PC-9 (cell line): ENCODE data around the gene TEX47. TPM values are rescaled to one million over a fixed set of nuclear protein-coding genes. Genes with fewer than 3 reads are reported as not detected.

ENCODE experiments used
- BruUV-seq: library from RNA; stranded (reverse); fragments of 400-500 nt; replicated peaks from 2 replicates; lab custom pipeline; 2021; lab: Mats Ljungman, UMichigan
- CTCF ChIA-PET: fragments of 300-600 bp; sonication (Branson Sonifier 250); formaldehyde crosslinking; loops from one replicate; lab custom pipeline; 2022; ENCODE audit warnings: antibody characterized with exemption; lab: Charles Lee
- POLR2A ChIA-PET: fragments of 300-600 bp; sonication (Branson Sonifier 250); formaldehyde crosslinking; loops from one replicate; lab custom pipeline; 2022; ENCODE audit warnings: antibody characterized with exemption; ENCODE audit not compliant: unreplicated experiment; lab: Charles Lee
- DNase-seq, 2 experiments: peaks; one replicate each; pipeline versions ENCODE4 v3.0.0 to v3.0.0-alpha.2; 2015 to 2022; ENCODE audit warnings: mixed read lengths in 1 of 2
- H2AFZ ChIP-seq: fragments of 200-600 bp; sonication (generic); 2 replicates; pipeline ENCODE4 v1.8.1; 2017; ENCODE audit warnings: antibody characterized with exemption
- H3F3A ChIP-seq: fragments of 200-600 bp; sonication (generic); 2 replicates; pipeline ENCODE4 v1.8.1; 2017; ENCODE audit warnings: antibody characterized with exemption, mild to moderate bottlenecking, low read depth; ENCODE audit not compliant: insufficient read depth
- H3K27ac ChIP-seq: fragments of 200-600 bp; sonication (generic); 2 replicates; pipeline ENCODE4 v1.6.1; 2016; ENCODE audit warnings: mixed run types
- H3K27me3 ChIP-seq: fragments of 200-600 bp; sonication (generic); 2 replicates; pipeline ENCODE4 v1.6.1; 2016; ENCODE audit warnings: low read depth, mixed run types; ENCODE audit not compliant: insufficient read depth
- H3K36me3 ChIP-seq: fragments of 200-600 bp; sonication (generic); 2 replicates; pipeline ENCODE4 v1.6.1; 2016; ENCODE audit warnings: low read depth, mixed run types
- H3K4me1 ChIP-seq: fragments of 200-600 bp; sonication (generic); replicated peaks from 2 replicates; pipeline ENCODE4 v1.6.1; 2016; ENCODE audit warnings: mixed run types; ENCODE audit not compliant: insufficient read depth
- H3K4me2 ChIP-seq: fragments of 200-600 bp; sonication (generic); 2 replicates; pipeline ENCODE4 v1.6.1; 2017; ENCODE audit warnings: mixed run types
- H3K4me3 ChIP-seq: fragments of 200-600 bp; sonication (generic); 2 replicates; pipeline ENCODE4 v1.6.1; 2016; ENCODE audit warnings: mixed run types
- H3K79me2 ChIP-seq: fragments of 200-600 bp; sonication (generic); 2 replicates; pipeline ENCODE4 v1.6.1; 2017; ENCODE audit warnings: low read depth, mixed run types
- H3K9me2 ChIP-seq: fragments of 200-600 bp; sonication (generic); 2 replicates; pipeline ENCODE4 v1.8.1; 2017; ENCODE audit warnings: mild to moderate bottlenecking; ENCODE audit not compliant: insufficient read depth
- H3K9me3 ChIP-seq: fragments of 200-600 bp; sonication (generic); 2 replicates; pipeline ENCODE4 v1.8.1; 2016; ENCODE audit warnings: low read depth; ENCODE audit not compliant: insufficient read depth
- H4K20me1 ChIP-seq: fragments of 200-600 bp; sonication (generic); 2 replicates; pipeline ENCODE4 v1.8.1; 2017; ENCODE audit not compliant: insufficient read depth
- EZH2 ChIP-seq: fragments of 200-600 bp; sonication (generic); IDR thresholded peaks from 2 replicates; pipeline ENCODE4 v1.8.0; 2017; ENCODE audit warnings: antibody characterized with exemption, low read depth
- intact Hi-C: fragments of 100-400 bp; cut with micrococcal nuclease; formaldehyde crosslinking; loops from one replicate; pipeline ENCODE4 v1.10.0; 2022; ENCODE audit not compliant: unreplicated experiment
- total RNA-seq: library from RNA; stranded (reverse); gene quantifications from 2 replicates; pipeline ENCODE4 v1.2.3, GENCODE V29; 2021
- TF ChIP-seq, protein P1 (sequence below): fragments of 200-600 bp; sonication (generic); conservative IDR thresholded peaks from 2 replicates; pipeline ENCODE4 v1.6.1; 2017; ENCODE audit warnings: mixed run types, antibody characterized with exemption, mild to moderate bottlenecking, moderate library complexity

TEX47 gene
- total RNA-seq, 1 experiment from 2014 or later = not detected

DNA sequence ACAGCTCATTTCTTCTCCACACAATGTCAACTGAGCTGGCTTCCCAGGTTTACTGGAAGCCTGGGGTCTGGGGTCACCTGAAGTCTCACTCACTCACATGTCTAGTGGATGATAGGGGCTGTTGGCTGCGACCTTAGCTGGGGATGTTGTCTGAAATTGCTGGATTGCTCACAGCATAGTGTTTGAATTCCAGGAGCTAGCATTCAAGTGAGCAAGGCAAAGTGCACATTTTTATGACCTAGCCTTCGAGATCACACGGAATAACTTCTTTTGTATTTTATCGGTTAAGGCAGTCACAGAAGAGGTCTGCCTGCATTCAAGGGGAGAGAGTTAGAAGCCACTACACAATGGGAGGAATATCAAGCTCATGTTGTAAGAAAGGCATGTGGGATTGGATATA is 3.6 kb downstream of the TEX47 start:
- Histone ChIP-seq H3K79me2 (no peaks in the 10 kb centered on the region), H3K9me3 (no peaks in the 10 kb centered on the region), H3K4me1 (no peaks in the 10 kb centered on the region), H3K27ac (no peak overlapping the region), H4K20me1 (no peaks in the 10 kb centered on the region), H3K4me2 (no peak overlapping the region), H3K4me3 (no peak overlapping the region), H3F3A (no peaks in the 10 kb centered on the region), H3K27me3 (no peaks in the 10 kb centered on the region), H2AFZ (no peak overlapping the region), H3K36me3 (no peaks in the 10 kb centered on the region), H3K9me2 (no peaks in the 10 kb centered on the region)
- CTCF ChIA-PET = interaction anchor here (0.6 kb wide), 1 partner anchor 1544 kb away, joined by 3 read pairs; no protein-coding TSS in a partner anchor
- POLR2A ChIA-PET = no interaction called here
- TF ChIP-seq EZH2 = no peak
- TF ChIP-seq, protein P1, sequence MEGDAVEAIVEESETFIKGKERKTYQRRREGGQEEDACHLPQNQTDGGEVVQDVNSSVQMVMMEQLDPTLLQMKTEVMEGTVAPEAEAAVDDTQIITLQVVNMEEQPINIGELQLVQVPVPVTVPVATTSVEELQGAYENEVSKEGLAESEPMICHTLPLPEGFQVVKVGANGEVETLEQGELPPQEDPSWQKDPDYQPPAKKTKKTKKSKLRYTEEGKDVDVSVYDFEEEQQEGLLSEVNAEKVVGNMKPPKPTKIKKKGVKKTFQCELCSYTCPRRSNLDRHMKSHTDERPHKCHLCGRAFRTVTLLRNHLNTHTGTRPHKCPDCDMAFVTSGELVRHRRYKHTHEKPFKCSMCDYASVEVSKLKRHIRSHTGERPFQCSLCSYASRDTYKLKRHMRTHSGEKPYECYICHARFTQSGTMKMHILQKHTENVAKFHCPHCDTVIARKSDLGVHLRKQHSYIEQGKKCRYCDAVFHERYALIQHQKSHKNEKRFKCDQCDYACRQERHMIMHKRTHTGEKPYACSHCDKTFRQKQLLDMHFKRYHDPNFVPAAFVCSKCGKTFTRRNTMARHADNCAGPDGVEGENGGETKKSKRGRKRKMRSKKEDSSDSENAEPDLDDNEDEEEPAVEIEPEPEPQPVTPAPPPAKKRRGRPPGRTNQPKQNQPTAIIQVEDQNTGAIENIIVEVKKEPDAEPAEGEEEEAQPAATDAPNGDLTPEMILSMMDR = no peak
- BruUV-seq = no TSS peak
- intact Hi-C loops = no loop called here
- DNase-seq = no peak

DNA sequence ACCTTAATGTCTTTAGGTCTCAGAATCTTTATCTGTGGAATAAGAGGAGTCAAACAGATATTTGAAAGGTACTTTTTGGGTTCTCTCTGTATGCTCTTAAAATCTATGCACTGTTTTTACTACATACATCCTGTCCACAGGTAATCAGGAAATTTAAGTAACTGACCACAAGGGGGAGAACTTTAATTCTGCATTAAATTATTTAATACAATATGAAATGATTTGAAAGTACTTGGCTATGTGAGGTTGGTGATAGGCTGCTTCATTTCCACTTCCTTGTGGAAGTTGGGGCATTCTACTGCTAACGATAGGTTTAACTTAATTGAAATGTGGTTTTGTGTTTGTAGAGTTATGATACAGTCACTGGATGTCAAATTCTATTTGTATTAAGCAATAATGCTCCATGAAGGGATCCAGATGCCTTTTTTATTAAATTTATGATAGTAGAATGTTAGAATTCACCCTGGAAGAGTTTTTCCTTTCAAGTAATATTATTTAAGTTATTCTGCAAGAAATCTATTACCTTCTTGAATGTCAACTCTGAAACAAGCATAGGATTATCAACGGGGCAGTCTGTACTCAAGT is 6.0 kb downstream of the TEX47 start:
- H3K9me3 ChIP-seq = no peaks in the 10 kb centered on the region
- no peak overlapping the region for H2AFZ ChIP-seq
- no peaks in the 10 kb centered on the region for H3F3A ChIP-seq
- TF ChIP-seq, protein P1 = peak; percentile 74
- TF ChIP-seq EZH2 = no peak
- H3K9me2 ChIP-seq = no peaks in the 10 kb centered on the region; the same call in 1 of the 2 replicates
- intact Hi-C loops = loop anchor here (1.0 to 5.0 kb wide), 2 partner anchors 547 to 834 kb away; no protein-coding TSS in a partner anchor
- no peaks in the 10 kb centered on the region for H3K36me3 ChIP-seq
- ChIA-PET POLR2A (no interaction called here), CTCF (no interaction called here)
- no peaks in the 10 kb centered on the region for H3K79me2 ChIP-seq
- no peaks in the 10 kb centered on the region for H3K27me3 ChIP-seq
- BruUV-seq = no TSS peak
- DNase-seq = no peak
- no peaks in the 10 kb centered on the region for H3K4me1 ChIP-seq
- H3K4me2 ChIP-seq = no peak overlapping the region
- H3K4me3 ChIP-seq = no peak overlapping the region
- no peak overlapping the region for H3K27ac ChIP-seq
- H4K20me1 ChIP-seq = no peaks in the 10 kb centered on the region

DNA sequence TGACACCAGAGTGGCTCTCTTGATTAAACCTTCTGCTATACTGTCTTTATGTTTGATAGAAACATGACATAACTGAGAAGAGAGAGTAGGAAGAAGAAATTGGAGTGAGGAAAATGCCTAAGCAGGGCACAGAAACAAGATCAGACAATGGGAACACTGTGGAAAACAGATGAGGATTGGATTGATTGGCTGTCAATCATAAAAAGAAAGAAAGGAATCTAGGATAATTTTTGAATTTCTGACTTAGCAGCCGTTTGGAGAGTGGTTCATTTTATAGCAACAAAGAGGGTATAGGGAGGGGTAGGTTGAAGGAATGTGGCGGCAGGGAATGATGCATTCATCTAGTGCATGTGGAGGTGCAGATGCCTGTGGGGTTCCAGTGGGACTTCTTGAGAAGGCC is 7.8 kb downstream of the TEX47 start:
- Histone ChIP-seq H4K20me1 (no peaks in the 10 kb centered on the region), H2AFZ (no peak overlapping the region), H3K36me3 (no peaks in the 10 kb centered on the region), H3K4me3 (no peak overlapping the region), H3K9me3 (no peaks in the 10 kb centered on the region), H3F3A (no peaks in the 10 kb centered on the region), H3K27me3 (no peaks in the 10 kb centered on the region), H3K9me2 (no peaks in the 10 kb centered on the region; the same call in 1 of the 2 replicates), H3K79me2 (no peaks in the 10 kb centered on the region), H3K4me2 (no peak overlapping the region), H3K27ac (no peak overlapping the region), H3K4me1 (no peaks in the 10 kb centered on the region)
- BruUV-seq = no TSS peak
- intact Hi-C loops = loop anchor here (5.0 kb wide), 1 partner anchor 545 kb away; no protein-coding TSS in a partner anchor
- no peak for DNase-seq
- TF ChIP-seq, protein P1 = no peak
- TF ChIP-seq EZH2 = no peak
- CTCF ChIA-PET = no interaction called here
- POLR2A ChIA-PET = no interaction called here
